ENCODE measurements around the gene MAEA. TPM values are rescaled to one million over a fixed set of nuclear protein-coding genes. Genes with fewer than 3 reads are reported as not detected.

MAEA gene
- total RNA-seq, 1 experiment from 2014 or later: 81.1 TPM

GRCh38 chr4:1248245-1249147 is 41.2 kb upstream of the MAEA start, which contains the start of gene CTBP1:
Gene CTBP1, minus strand, starts transcription at chr4:1249130. Its CDS starts 7,799 bp downstream, at chr4:1241331.
- no peaks in the 10 kb centered on the region for H3K27me3 Mint-ChIP-seq (ENCODE audit: insufficient read depth, unreplicated experiment)
- Histone ChIP-seq H3K27me3 (replicated peaks; ENCODE audit: control insufficient read depth, insufficient read depth, low read length) (no peaks in the 10 kb centered on the region), H3K4me1 (peaks cover 16% of the 10 kb centered on the region), H3K36me3 (ENCODE audit: control insufficient read depth, insufficient read depth, low read length) (peaks cover 4% of the 10 kb centered on the region; the same call in 1 of the 2 replicates), H3K9me3 (peaks cover 10% of the 10 kb centered on the region; the same call in 1 of the 2 replicates), H3K4me3 (ENCODE audit: low read depth, low read length) (peak within 1 kb of the TSS; percentile 90)
- ChIA-PET POLR2A (interaction anchor here (0.9 to 2.1 kb wide), 4 partner anchors 42 to 139 kb away, joined by 4 to 25 read pairs (median 6); partner anchors contain the start of gene UVSSA), CTCF (no interaction called here)
- peaks cover 44% of the 10 kb centered on the region for H3K36me3 Mint-ChIP-seq (ENCODE audit: insufficient read depth, unreplicated experiment)
- H3K9me3 Mint-ChIP-seq (ENCODE audit: unreplicated experiment): peaks cover 11% of the 10 kb centered on the region
- DNase-seq: peak; percentile 60 to 87
- H3K4me3 Mint-ChIP-seq (ENCODE audit: unreplicated experiment): peak within 1 kb of the TSS; percentile 79
- BruUV-seq (replicated peaks): no TSS peak
- intact Hi-C loops (cut with micrococcal nuclease; ENCODE audit: unreplicated experiment): loop anchor here (1.0 kb wide), 1 partner anchor 98 kb away; no protein-coding TSS in a partner anchor
- TF ChIP-seq, protein P1, sequence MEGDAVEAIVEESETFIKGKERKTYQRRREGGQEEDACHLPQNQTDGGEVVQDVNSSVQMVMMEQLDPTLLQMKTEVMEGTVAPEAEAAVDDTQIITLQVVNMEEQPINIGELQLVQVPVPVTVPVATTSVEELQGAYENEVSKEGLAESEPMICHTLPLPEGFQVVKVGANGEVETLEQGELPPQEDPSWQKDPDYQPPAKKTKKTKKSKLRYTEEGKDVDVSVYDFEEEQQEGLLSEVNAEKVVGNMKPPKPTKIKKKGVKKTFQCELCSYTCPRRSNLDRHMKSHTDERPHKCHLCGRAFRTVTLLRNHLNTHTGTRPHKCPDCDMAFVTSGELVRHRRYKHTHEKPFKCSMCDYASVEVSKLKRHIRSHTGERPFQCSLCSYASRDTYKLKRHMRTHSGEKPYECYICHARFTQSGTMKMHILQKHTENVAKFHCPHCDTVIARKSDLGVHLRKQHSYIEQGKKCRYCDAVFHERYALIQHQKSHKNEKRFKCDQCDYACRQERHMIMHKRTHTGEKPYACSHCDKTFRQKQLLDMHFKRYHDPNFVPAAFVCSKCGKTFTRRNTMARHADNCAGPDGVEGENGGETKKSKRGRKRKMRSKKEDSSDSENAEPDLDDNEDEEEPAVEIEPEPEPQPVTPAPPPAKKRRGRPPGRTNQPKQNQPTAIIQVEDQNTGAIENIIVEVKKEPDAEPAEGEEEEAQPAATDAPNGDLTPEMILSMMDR (IDR thresholded peaks at IDR 0.05; ENCODE audit: insufficient read depth in 1 of 2, low read depth in 1 of 2, low read length in 1 of 2, severe bottlenecking in 1 of 2, unreplicated experiment in 1 of 2): no peak
- H3K4me1 Mint-ChIP-seq (ENCODE audit: low read depth, unreplicated experiment): peaks cover 7% of the 10 kb centered on the region
- peak within 1 kb of the TSS; percentile 89 for H3K27ac Mint-ChIP-seq (ENCODE audit: unreplicated experiment)

DNA sequence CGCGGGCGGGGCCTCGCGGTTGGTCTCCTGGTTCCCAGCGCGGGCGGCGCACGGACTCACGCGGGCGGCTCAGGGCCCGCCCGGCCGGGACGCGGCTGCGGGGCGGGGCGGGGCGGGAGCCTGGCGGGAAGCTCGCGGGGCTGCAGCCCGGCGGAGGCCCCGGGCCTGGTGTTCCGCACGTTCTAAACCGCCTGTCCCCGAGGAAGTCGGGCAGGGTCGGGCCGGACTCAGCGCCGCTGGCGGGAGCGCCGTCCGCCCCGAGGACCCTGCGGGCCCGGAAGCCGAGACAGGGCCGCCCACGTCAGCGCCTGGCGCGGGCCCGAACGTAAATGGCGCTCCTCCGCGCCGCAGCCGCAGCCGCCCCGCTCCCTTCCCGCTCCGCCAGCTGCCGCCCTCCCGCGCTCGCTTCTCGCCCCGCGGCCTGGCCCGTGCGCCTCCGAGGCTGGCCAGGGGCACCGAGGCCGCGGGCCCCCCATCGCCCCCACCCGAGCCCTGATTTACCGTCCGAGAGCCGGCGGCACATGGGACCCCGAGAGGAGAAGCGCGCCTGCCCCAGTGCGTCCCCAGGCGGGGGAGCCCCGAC is 40.5 kb upstream of the MAEA start:
- H3K4me3 Mint-ChIP-seq (ENCODE audit: unreplicated experiment): peak overlapping the region; percentile 79
- DNase-seq: peak; percentile 80 to 90
- Histone ChIP-seq H3K4me3 (ENCODE audit: low read depth, low read length) (peak overlapping the region; percentile 47), H3K27me3 (replicated peaks; ENCODE audit: control insufficient read depth, insufficient read depth, low read length) (no peaks in the 10 kb centered on the region), H3K9me3 (peaks cover 12% of the 10 kb centered on the region; the same call in 1 of the 2 replicates), H3K4me1 (peaks cover 16% of the 10 kb centered on the region), H3K36me3 (ENCODE audit: control insufficient read depth, insufficient read depth, low read length) (peaks cover 4% of the 10 kb centered on the region; the same call in 1 of the 2 replicates)
- CTCF ChIA-PET: no interaction called here
- BruUV-seq (replicated peaks): no TSS peak
- H3K9me3 Mint-ChIP-seq (ENCODE audit: unreplicated experiment): peaks cover 18% of the 10 kb centered on the region
- intact Hi-C loops (cut with micrococcal nuclease; ENCODE audit: unreplicated experiment): loop anchor here (1.0 kb wide), 1 partner anchor 97 kb away; no protein-coding TSS in a partner anchor
- H3K27ac Mint-ChIP-seq (ENCODE audit: unreplicated experiment): peak overlapping the region; percentile 89
- no peaks in the 10 kb centered on the region for H3K27me3 Mint-ChIP-seq (ENCODE audit: insufficient read depth, unreplicated experiment)
- POLR2A ChIA-PET: interaction anchor here (0.9 to 2.1 kb wide), 5 partner anchors 41 to 140 kb away, joined by 4 to 25 read pairs (median 5); partner anchors contain the start of gene UVSSA
- H3K4me1 Mint-ChIP-seq (ENCODE audit: low read depth, unreplicated experiment): peaks cover 7% of the 10 kb centered on the region
- TF ChIP-seq, protein P1 (IDR thresholded peaks at IDR 0.05; ENCODE audit: insufficient read depth in 1 of 2, low read depth in 1 of 2, low read length in 1 of 2, severe bottlenecking in 1 of 2, unreplicated experiment in 1 of 2): no peak
- peaks cover 40% of the 10 kb centered on the region for H3K36me3 Mint-ChIP-seq (ENCODE audit: insufficient read depth, unreplicated experiment)
